ENCODE measurements around the gene GSG1L.

GSG1L gene

DNA sequence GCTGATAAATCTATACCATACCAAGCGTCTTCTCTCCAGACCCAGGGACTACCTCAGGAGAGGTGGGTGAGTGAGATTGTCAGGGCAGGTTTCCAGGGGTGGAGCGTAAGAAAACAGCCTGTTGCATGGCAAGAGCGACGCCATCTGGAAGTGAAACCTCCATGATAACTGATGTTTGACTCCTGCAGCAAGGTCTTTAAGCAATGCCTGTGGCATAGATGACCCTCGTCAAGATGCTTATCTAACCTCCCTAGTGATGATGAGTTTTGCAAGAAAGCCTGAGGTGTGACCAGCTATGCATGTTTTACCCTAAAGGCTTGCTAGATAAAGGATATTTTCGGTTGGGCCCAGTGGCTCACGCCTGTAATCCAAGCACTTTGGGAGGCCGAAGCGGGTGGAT lies 71.6 kb downstream of the GSG1L start:
- TF ChIP-seq, protein P1, sequence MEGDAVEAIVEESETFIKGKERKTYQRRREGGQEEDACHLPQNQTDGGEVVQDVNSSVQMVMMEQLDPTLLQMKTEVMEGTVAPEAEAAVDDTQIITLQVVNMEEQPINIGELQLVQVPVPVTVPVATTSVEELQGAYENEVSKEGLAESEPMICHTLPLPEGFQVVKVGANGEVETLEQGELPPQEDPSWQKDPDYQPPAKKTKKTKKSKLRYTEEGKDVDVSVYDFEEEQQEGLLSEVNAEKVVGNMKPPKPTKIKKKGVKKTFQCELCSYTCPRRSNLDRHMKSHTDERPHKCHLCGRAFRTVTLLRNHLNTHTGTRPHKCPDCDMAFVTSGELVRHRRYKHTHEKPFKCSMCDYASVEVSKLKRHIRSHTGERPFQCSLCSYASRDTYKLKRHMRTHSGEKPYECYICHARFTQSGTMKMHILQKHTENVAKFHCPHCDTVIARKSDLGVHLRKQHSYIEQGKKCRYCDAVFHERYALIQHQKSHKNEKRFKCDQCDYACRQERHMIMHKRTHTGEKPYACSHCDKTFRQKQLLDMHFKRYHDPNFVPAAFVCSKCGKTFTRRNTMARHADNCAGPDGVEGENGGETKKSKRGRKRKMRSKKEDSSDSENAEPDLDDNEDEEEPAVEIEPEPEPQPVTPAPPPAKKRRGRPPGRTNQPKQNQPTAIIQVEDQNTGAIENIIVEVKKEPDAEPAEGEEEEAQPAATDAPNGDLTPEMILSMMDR (IDR thresholded peaks at IDR 0.05; ENCODE audit: low read depth, low read length): no peak
- DNase-seq (ENCODE audit: low read depth in 2 of 2): no peak
- no peak overlapping the region for H3K4me3 ChIP-seq (replicated peaks in 1 of 2; ENCODE audit: low read depth in 2 of 2, low read length in 2 of 2)

DNA sequence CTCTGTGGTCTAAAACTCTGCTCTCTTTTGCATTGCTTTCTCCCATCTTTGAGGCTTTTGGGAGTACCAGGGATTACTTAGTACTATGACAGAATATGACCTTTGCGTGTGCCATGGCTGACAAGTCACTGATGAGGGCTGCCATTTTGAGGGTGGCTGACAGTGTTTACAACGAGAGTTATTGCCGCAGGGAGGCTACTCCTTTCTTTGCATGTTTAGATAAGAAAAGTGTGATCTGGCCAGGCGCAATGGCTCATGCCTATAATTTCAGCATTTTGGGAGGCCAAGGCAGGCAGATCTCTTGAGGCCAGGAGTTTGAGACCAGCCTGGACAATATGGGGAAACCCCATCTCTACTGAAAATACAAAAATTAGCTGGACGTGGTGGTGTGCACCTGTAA lies 77.5 kb downstream of the GSG1L start:
- DNase-seq (ENCODE audit: low read depth in 2 of 2): no peak
- TF ChIP-seq, protein P1 (IDR thresholded peaks at IDR 0.05; ENCODE audit: low read depth, low read length): no peak
- no peak overlapping the region for H3K4me3 ChIP-seq (replicated peaks in 1 of 2; ENCODE audit: low read depth in 2 of 2, low read length in 2 of 2)

DNA sequence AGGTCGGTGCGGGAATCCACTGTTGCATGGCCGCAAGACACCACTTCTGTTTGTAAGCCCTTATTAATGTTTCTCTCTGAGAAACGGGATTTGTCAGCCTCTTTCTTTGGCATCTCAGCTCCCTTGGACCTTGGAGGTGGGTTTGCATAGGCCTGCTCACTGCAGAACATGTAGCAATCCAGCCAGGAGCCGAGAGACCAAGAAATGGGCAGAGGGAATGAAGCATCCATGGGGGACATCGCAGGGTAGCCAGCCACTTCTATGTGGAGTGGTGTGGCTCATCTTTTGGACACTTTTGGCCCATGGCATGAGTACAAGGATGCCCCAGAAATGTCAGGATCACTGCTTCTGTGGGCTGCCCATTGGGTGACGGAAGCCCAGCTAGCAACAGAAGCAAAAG lies 79.4 kb downstream of the GSG1L start:
- no peak for DNase-seq (ENCODE audit: low read depth in 2 of 2)

DNA sequence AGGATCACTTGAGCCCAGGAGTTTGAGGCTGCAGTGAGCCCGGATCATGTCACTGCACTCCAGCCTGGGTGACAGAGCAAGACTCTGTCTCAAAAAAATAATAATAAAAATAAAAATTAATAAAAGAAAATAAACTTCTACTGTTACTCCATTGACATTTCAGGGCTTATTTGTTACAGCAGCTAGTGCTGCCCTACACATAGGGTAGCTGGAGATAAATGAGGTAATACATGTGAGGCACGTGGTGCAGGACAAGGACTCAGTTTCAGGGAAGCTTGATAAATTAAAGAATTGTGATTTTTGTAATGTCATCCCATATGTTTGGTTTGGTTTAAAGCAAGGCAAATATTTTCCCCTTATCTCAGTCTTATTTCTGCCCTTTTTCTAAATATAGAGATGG lies 80.3 kb downstream of the GSG1L start:
- no peak for DNase-seq (ENCODE audit: low read depth in 2 of 2)
- TF ChIP-seq, protein P1 (IDR thresholded peaks at IDR 0.05; ENCODE audit: low read depth, low read length): no peak
- H3K4me3 ChIP-seq (replicated peaks in 1 of 2; ENCODE audit: low read depth in 2 of 2, low read length in 2 of 2): no peak overlapping the region

More for the DNA sequence above, 79.4 kb downstream of the GSG1L start:
- H3K4me3 ChIP-seq (replicated peaks in 1 of 2; ENCODE audit: low read depth in 2 of 2, low read length in 2 of 2): no peak overlapping the region
- TF ChIP-seq, protein P1 (IDR thresholded peaks at IDR 0.05; ENCODE audit: low read depth, low read length): no peak

DNA sequence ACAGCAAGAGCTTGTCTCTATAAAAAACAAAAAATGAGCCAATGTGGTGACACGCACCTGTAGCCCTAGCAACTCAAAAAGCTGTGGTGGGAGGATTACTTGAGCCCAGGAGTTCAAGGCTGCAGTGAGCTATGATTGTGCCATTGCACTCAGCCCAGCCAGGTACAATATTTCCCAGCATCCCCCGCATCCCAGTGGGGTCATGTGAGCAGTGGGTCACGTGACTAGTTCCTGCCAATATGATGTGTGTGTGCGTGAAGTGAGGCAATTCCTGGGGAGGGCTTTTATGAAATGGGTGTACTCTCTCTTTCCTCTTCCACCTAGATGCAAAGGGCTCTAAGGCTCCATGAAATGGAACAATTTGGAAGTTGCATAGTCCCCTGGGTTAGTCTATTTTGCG lies 81.3 kb downstream of the GSG1L start:
- H3K4me3 ChIP-seq (replicated peaks in 1 of 2; ENCODE audit: low read depth in 2 of 2, low read length in 2 of 2): no peak overlapping the region
- TF ChIP-seq, protein P1 (IDR thresholded peaks at IDR 0.05; ENCODE audit: low read depth, low read length): no peak
- no peak for DNase-seq (ENCODE audit: low read depth in 2 of 2)

DNA sequence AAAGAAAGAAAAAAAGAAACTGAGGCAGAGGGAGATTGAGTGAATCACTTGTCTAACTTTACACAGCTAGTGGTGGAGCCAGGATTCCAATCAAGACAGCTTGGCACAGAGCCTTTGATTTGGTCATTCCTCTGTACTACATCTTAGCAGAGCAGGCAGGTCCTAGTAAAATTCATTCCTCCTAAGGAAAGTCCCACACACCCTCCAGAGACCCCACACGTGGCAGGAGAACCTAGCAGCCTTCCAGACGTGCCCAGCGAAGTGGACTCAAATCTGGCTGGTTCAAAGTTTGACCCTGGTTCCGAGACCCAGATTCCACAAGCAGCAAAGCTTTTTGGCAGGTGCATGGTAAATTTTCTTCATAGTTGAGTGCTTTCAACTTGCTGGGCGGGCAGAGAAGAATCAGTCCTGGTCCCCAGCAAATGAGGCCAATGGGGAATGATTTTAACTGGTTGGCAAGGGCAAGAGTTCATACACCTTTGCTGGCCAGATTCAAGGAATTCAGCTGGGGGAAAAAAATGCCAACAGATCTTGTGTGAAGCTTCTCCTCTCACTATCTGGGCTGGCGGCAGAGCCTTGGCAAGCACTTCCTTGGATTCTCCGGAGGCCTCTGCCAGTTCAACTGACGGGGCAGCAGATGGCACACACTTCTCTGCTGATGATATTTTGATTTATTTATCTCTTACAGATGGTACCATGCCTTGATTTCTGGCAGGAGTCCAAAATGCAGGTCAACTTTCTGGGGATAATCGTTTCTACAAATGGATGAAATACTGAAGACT lies 82.4 kb downstream of the GSG1L start:
- no peak overlapping the region for H3K4me3 ChIP-seq (replicated peaks in 1 of 2; ENCODE audit: low read depth in 2 of 2, low read length in 2 of 2)
- TF ChIP-seq, protein P1 (IDR thresholded peaks at IDR 0.05; ENCODE audit: low read depth, low read length): no peak
- no peak for DNase-seq (ENCODE audit: low read depth in 2 of 2)
